HG03064 (cell line): ENCODE results near the gene ABCC1.

ENCODE experiments used
- ATAC-seq: cut with Tn5 transposase; IDR thresholded peaks from one replicate; pipeline ENCODE4 v1.9.1; 2021; ENCODE audit warnings: low read depth; ENCODE audit not compliant: unreplicated experiment

Gene ABCC1

DNA sequence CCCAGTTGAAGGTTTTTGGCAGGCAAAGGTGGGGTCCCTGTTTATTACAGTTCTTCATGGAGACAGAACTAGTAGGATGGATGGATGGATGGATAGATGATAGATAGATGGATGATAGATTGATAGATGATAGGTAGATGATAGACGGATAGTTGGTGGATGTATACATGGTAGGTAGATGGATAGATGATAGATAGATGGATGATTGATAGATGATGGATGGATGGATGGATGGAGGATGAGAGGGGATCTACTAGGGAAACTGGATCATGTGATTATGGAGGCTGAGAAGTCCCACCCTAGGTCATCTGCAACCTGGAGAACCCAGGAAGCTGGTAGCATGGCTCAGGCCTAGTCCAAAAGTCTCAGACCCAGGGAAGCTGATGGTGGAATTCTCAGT is 88.6 kb downstream of the ABCC1 start:
- no peak for ATAC-seq

DNA sequence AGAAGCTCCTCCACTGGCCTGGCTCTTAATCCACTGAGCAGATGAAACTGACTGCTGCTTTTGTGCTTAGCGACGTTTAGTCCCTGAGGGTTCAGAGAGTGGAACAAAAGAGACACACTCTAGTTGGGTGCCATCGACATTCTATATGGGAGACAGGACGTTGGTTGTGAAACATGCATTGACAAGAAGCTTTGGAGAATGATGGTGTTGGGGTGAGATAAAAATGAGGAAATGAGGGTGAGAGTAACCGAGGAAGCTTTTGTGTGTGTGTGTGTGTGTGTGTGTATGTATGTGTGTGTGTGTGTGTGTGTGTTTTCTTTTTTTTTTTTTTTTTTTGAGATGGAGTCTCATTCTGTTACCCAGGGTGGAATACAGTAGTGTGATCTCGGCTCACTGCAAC is 89.5 kb downstream of the ABCC1 start:
- ATAC-seq: no peak

DNA sequence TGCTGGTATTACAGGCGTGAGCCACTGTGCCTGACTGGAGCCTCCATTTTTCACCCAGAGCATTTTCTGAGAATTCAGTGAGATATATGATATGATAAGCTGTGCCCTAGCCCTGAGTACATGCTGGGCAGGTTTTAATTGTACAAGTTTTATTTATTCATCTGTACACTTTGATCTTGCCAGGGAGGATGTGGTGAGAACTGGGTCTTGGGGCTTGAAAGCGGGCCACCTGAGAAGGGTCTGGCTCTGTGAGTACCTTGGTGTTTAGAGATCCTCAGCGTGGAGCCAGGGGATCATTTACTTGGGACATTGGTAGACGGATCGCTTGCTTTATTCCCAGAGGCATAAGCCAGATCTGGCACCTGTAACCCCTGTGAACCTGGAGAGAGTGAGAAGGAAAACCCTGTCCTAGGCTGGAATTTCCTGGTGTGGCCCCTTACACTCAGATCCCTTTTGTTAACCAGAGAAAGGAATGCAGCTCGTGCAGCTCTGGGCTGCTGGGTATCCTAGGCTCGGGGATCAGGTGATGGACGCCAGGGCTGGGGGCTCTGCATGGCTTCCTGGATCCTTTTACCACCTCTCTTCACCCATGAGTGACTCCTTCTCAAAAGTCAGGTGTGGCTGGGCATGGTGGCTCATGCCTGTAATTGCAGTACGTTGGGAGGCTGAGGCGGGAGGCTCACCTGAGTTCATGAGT is 91.9 kb downstream of the ABCC1 start:
- no peak for ATAC-seq

DNA sequence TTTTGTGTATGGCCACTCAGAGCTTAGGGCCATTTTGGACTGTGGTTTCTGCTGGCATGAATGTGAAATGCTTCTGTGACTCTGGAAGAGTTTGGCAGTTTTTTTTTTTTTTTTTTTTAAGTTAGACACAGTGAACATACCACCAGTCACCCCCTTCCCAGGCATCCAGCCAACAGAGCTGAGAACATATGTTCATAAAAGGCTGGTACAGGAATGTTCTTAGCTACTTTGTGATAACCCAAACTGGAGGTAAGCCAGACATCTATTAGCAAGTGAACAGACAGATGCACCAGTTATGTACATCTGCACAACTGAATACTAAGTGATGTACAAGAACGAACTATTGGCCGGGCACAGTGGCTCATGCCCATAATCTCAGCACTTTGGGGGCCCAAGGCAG is 92.7 kb downstream of the ABCC1 start:
- ATAC-seq: no peak

DNA sequence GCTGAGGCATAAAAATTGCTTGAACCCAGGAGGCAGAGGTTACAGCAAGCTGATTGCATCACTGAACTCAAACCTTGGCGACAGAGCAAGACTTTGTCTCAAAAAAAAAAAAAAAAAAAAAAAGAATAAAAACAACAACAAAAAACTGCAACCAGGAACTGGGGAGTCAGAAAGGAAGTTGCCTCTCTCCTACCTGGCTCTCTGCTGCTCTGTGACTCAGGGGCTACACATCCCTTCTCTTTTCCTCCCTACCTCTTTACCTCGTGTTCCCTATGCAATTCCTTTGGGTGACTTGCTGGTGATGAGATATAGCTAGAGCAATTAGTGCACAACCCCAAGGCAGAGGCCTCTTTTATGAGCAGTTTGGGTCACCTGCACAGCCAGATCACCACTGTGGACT is 95.9 kb downstream of the ABCC1 start:
- no peak for ATAC-seq

DNA sequence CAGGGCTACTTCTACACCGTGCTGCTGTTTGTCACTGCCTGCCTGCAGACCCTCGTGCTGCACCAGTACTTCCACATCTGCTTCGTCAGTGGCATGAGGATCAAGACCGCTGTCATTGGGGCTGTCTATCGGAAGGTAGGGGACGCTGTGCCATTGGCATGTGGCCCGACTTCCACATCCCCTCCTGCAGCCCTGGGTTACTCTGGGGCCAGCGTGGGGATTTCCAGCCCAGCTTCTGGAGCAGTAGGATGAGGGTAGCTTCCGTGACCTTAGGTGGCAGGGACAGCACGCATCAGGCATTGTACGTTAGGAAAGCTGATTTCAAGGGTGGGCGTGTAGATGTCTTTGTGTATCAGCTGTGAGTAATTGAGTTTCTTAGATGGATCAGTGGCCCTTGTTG is 96.5 kb downstream of the ABCC1 start:
- no peak for ATAC-seq

DNA sequence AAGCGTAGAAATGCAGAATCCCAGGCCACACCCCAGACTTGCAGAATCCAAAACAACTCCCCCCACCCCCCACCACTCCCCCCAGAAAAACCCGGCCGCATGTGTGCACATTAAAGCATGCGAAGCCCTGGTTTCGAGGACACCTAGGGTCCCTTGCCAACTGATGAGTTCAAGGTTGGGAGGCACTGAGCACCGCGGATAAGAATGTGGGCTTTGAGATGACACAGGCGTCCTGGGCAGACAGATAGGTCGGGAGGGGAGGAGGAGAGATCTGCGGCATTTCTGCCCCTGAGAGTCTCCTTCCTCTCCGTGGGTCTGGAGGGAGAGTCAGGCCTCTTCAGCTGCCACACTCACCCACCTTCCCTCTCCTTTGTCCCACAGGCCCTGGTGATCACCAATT is 98.3 kb downstream of the ABCC1 start:
- ATAC-seq: no peak

DNA sequence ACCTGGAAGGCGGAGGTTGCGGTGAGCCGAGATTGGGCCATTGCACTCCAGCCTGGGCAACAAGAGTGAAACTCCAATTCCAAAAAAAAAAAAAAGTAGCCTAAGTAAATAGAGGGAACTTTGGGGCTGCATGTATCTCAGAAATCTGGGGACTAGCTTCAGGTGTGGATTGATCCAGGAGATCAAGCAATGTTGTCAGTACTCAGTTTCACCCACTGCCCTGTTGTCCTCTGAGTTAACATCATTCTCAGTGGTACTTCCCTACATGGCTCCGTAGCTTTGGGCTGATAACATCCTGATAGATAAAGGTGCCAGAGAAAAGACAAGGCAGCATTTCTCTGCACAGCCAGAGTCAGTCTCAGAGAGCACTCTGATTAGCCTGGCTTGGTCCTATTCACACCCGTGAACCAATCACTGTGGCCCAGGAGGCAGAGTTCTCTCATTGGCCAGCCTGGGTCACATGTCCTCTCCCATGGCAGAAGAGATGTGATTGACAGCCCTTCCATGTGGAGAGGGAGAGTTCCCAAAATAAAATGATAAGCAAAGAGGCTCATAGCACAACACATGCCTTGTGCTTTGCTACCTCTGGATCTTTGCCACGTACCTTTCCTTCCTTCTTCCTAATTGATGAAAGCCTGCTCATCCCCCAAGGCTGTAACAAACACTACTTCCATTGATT is 99.6 kb downstream of the ABCC1 start:
- ATAC-seq: no peak

DNA sequence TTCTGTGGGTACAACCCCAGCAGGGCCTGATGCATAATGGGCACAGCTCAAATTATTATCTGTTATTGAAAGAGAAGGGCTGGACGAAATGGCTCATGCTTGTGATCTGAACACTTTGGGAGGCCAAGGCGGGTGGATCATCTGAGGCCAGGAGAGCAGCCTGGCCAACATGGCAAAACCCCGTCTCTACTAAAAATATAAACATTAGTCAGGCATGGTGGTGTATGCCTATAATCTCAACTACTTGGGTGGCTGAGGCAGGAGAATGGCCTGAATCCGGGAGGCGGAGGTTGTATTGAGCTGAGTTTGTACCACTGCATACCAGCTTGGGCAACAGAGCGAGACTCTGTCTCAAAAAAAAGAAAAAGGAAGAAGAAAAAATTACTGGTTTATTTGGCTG is 100.7 kb downstream of the ABCC1 start:
- no peak for ATAC-seq

DNA sequence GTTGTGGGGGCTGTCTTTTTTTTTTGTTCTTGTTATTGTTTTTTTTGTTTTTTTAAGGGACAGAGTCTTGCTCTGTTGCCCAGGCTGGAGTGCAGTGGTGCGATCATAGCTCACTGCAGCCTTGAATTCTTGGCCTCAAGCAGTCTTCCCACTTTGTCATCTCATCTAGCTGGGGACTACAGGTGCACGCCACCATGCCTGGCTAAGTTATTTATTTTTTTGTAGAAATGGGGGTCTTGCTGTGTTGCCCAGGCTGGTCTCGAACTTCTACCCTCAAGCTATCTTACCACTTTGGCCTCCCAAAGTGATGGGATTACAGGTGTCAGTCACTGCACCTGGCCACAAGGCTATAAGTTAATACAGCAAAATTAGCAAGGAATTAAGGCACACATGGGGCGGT is 101.7 kb downstream of the ABCC1 start:
- no peak for ATAC-seq

DNA sequence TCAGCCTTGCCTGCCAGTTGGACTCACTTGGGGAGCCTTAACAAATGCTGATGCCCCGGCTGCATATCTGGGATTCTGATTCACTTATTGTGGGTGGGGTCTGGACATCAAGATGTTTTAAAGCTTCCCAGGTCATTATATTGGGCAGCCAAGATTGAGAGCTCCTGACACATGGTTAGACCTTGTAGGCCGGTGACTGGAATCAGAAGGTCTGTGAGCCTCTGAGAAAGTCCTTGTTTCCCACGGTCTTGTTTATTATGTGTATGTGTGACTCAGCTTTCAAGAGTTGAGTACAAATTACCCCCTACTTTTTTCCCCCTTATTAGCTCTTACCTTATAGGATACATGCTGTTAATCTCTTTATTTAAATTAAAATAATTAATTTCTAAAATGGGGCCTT is 103.5 kb downstream of the ABCC1 start:
- ATAC-seq: no peak

DNA sequence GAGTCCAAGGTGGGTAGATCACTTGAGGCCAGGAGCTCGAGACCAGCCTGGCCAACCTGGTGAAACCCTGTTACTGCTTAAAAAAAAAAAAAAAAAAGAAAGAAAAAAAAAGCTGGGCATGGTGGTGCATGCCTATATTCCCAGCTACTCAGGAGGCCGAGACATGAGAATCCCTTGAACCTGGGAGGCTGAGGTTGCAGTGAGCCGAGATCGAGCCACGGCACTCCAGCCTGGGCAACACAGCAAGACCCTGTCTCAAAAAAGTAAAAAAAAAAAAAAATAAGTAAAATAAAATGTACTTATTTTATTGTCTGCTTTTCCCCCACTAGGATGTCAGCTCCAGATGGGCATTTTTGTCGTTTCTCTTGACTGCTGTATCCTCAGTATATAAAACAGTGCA is 107.7 kb downstream of the ABCC1 start:
- no peak for ATAC-seq

DNA sequence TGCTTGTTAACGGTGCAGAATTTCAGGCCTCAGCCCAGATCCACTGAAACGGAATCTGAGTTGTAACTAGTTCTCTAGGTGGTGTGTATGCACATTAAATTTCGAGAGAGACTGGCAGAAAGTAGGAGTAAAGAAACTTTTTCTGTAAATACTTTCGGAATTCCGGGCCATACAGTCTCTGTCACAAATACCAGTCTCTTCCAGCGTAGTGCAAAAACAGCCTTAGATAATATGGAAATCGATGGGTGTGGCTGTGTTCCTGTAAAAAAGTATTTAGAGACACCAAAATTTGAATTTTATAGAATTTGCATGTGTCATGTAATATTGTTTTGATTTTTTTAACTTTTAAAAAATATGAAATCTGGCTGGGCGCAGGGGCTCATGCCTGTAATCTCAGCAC is 109.7 kb downstream of the ABCC1 start:
- ATAC-seq: no peak

DNA sequence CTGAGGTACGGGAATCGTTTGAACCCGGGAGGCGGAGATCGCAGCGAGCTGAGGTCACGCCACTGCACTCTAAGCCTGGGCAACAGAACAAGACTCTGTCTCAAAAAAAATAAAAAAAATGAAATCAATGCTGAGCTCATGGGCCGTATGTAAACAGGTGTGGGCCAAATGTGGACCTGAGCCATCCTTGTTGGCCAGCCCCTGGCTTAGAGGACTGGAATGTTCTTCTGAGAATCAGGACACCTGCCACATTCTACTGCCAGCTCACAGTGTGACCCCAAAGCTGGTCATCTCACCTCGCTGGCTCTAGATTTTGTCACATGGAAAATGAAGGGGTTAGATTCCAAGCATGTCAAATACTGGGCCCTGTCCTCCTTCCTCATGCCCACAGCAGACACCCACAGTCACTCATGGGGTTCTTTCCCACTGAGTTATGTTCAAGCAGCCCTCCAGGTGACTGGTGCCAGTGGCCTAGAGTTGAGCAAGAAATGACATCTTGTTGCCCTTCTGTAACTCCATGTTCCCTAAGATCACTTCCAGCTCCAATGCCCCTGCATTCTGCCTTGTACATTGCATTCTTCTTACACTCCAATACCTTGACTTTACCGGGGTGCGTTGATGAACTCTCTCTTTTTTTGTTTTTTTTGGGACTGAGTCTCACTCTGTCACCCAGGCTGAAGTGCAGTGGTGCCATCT is 110.6 kb downstream of the ABCC1 start:
- no peak for ATAC-seq

DNA sequence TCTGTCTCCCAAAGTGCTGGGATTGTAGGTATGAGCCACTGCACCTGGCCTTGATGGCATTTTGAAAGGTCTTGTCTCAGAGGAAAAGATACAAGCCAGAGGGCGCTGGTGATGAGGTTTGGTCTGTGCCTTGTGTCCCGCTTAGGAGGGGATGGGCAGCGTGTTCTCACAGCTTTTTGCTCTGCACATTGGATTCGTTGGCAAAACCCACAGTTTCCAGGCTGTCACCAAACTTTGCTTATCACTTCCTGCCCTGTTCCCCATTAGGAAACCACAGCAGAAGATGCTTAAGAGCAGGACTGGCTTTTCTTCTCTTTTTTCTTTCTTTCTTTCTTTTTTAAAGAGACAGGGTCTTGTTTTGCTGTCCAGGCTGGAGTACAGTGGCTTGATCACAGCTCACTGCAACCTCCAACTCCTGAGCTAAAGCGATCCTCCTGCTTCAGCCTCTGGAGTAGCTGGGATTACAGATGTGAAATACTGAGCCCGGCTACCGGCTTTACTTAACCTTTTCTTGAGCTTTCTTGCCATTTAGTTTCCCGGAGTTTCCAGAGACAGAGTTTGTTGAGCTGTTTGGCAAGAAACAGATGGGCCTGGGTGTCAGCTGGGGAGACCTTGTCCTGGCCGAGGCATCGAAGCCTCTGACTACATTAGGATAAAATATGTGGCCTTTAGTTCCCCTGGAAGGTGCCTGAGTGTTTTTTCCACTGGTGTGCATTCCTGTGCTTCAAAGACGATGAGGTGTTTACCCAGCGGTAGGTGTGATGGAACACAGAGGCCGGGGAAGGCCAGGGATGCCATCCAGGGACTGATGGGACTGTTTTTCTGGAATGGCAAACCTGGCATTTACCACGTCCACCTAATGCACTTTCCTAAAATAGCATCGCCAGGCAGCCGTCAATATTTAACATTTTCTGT is 112.9 kb downstream of the ABCC1 start:
- ATAC-seq: no peak

DNA sequence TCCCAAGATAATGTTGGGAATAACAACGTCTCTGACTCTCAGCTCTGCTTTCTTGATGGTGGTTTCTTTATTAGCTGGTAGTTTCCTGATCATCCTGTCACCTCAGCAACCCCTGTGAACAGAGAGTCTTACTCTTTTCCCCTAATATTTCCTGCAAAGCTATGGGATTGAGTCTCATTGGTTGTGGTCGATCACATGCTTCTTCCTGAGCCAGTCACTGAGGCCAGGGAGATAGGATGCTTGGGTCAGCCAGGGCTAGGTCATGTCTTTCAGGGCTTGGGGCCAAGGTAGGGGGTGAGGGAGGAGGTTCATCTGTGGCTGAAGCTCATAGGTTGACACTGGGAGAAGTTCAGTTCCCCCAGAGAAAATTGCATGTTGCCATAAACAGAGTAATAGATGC is 114.3 kb downstream of the ABCC1 start:
- ATAC-seq: no peak

DNA sequence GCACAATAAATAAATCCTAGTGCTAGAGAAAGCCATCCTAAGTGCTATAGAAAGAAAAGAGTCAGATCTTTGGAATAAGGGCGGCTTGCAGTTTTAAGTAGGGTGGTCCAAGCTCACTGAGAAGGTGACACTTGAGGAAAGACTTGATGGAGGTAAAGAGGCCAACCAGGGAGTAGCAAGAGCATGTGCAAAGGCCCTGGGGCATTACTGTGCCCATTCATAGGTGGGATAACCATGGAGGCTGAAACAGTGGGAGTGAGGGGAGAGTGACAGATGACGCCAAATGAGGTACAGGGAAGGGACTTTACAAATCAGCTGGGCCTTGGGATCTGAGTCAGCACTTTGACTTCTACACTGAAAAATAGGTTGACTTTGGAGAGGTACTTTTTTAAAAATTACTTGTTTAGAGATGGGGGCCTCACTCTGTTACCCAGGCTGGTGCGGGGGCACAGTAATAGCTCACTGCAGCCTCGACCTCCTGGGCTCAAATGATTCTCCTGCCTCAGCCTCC is 115.5 kb downstream of the ABCC1 start:
- ATAC-seq: no peak

DNA sequence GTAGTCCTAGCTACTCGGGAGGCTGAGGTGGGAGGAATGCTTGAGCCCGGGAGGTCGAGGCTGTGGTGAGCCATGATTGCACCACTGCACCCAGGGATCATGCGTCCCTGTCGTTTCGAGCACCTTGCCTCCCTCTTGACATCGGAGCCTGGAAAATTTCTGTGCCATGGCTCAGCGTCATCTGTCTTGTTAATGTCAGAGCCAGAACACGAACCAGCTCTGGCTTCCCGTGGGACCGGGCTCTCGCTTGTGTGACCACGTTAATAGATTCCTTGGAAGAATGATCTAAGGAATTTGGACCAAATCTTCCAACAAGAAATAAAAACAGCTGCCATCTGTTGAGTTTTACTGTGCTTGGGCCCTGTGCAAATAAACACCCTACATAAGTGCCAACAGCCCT is 117.7 kb downstream of the ABCC1 start:
- no peak for ATAC-seq

DNA sequence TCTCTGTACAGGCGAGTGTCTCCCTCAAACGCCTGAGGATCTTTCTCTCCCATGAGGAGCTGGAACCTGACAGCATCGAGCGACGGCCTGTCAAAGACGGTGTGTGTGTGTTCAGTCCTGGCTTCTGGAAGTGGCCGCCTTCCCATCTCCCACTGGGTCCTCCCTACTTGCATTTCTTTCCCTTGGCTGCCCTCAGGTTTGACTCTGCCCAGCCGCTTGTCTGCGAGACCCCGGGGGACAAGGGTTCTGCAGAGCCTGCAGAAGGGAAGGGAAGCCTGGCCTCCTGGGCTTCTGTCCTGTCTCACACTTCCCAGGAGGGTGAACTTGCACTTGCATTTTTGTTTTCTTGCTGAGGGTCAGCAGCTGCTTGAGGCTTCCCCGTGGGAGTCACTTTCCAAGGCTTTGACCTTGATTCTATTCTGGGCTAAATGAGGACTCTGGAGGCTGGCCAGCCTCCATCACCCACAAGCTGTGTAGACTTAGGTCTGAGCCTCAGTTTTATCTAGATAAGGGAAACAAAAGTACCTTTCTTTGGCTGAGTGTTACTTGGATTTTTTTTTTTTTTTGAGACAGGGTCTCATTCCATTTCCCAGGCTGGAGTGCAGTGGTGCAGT is 122.3 kb downstream of the ABCC1 start:
- ATAC-seq: no peak

DNA sequence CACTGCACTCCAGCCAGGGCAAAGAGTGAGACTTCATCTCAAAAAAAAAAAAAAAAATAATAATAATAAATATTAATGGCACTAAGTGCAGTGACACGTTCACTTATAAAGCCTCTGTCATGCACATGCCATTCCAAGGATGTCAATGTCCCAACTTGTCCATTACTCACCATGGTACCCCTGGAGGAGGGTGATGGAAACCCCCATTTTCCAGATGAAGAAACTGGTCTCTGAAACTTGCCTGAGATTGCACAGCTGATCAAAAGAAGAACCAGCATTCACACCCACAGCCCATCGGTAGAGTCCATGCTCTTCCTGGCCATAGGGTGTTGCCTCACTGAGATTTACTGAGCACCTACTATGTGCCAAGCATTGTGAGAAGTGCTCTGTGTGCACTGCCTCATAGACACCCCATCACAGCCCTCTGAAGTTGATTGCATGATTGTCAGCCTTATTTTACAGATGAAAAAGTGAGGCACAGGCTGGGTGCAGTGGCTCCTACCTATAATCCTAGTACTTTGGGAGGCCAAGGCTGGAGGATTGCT is 123.7 kb downstream of the ABCC1 start:
- no peak for ATAC-seq
